ELF-1 (cell line): ENCODE measurements around the gene MED13L.
A peak's percentile ranks its signal among the peaks of the same experiment; 100 is the strongest.

Source experiments
- DNase-seq: peaks from one replicate; pipeline ENCODE4 v3.0.0-alpha.2; 2016; ENCODE audit warnings: low read depth, low spot score

MED13L gene

DNA sequence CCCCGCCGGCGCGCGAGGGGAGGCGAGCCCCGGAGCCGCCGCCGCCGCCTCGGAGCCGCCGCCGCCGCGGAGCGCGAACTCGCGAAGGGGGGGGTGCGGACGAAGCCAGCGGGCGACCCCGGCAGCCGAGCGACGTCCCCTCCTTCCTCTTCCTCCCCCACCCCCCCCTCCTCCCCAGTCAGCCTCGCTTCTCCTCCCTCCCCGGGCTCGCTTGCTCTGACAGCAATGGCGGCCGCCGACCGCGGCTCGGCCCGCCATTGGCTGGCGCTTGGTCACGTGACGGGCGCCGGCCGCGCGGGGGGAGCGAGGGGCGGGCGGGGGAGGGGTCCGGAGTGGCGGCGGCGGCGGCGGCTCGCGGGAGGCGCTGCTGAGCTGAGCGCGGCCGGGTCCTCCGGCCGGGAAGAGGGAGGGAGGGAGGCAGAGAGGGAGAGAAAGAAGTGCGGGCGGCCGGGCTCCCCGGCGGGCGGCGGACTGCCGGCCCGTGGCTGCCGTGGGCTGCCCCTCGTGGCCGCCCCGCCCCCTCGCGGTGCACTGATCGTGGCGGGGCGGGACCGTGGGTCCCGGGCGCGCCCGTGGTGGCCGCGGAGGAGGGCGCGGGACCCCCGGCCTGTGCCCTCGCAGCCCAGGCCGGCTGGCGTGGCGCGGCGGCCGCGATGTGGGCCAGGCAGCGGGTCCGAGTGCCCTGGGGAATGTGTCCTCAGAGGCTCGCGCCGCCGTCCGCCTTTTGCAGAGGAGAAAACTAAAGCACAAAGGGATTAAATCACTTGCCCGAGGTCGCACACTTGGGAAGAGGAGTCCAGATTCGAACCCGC, at the start of gene MED13L:
MED13L (minus strand) TSS at position 227 of the 812 bp plus-strand sequence. CDS start 562 bp downstream, outside the sequence.
- DNase-seq = peak; percentile 80

DNA sequence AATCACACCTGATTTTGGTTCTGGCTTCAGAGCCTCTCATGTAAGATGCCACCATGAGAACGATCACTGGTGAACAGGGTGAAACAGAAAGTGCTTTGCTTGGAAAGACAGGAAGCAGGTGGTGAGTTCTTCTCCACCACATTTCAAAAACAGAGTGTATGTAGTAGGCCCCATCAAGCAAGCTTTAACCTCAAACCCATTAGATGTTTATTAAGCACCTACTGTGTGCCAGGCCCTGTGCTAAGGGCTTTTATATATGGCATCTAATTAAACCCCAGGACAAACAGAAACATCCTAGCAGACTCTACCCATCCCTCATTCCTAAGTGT, 47.8 kb upstream of the MED13L start:
- no peak for DNase-seq

DNA sequence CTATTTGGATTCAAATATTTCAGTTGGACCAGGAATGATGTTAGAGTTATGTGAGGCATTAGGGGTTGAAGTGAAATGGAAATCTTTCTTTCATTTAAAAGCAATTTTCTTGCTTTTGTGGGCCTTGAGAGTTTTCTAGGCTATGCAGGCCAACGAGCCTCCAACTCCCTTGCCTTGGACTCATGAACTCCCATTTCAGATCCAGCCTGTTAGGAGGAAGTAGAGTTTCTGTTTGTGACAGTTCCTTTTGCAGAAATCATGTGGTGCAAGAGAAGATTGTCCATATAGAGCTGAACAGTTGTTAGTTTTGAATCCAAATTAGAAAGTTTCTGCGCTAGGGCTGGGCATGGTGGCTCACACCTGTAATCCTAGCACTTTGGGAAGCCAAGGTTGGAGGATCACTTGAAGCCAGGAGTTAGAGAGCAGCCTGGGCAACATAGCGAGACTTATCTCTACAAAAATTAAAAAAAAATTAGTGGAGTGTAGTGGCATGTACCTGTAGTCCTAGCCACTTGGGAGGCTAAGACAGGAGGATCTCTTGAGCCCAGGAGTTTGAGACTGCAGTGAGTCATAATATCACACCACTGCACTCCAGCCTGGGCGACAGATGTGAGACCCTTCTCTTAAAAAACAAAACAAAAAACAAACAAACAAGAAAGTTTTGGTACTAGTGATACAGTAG, 47.3 kb upstream of the MED13L start:
- no peak for DNase-seq

DNA sequence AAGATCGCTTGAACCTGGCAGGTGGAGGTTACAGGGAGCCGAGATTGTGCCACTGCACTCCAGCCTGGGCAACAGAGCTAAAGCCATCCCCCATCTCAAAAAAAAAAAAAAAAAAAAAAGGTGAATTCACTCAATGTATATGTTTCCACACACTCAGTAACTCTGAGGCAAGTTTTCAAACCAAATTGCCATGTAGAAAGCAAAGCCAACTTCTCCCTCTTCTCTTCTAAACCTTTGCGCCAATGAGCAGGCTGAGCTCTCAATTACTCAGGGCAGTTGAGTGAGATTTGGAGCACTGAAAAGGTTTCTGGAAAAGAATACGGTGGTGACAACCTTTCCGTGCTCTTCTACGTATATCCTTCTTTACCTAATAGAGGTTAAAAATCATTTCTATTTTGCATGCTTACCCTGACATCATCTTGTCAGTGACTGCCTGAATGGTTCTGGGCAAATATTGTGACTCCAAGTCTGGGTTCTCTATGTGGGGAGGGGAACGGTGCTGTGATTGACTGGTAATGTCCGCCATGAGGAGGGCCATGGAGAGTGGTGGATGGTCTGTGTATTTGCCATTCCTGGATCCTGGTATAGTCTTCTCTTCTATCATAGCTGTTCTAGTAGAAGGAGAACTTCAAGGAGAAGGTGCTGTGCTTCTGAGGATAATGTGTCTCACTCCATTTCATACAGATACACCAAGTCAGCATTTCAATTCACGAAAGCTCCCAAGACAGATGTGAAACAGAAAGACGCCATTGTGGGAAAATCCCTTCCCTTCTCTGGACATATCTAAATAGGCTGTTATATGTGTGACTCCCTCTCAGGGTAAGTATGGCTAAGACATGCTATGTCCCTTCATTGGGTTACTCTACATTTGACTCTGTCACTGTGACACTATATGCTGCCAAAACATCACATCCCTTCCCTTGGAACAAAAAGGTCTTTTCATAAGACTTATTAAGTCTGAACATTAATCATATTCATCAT, 46.2 kb upstream of the MED13L start:
- DNase-seq = no peak

DNA sequence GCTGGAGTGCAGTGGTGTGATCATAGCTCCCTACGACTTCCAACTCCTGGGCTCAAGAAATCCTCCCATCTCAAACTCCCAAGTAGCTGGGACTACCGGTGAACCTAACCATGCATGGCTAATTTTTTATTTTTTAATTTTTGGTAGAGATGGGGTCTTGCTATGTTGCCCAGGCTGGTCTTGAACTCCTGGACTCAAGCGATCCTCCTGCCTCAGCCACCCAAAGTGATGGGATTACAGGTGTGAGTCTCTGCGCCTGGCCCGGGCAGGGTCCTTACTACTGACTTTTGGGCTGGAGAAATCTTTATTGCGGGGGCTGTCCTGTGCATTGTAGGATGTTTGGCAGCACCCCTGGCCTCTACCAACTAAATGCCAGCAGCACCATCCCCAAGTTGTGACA, 44.4 kb upstream of the MED13L start:
- no peak for DNase-seq

DNA sequence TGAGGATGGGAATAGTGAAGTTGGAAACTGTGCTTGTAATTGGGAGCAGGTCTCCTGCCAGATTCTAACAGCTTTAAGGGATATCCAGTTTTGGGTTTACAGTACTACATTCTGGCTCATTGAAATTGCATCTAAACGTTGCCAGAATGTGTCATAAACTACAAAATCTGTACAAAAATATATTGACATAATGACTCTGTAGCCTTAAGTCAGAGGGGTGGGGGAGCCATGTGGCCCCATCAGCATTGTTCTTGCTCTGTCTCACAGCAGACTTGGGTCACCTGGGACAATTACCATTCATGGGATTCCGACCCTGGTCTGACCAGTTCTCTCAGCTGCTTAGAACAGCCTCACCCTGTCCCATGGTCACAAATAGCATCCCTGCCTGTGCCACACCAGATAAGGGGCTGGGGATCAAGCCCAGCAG, 43.3 kb upstream of the MED13L start:
- peak; percentile 74 for DNase-seq

DNA sequence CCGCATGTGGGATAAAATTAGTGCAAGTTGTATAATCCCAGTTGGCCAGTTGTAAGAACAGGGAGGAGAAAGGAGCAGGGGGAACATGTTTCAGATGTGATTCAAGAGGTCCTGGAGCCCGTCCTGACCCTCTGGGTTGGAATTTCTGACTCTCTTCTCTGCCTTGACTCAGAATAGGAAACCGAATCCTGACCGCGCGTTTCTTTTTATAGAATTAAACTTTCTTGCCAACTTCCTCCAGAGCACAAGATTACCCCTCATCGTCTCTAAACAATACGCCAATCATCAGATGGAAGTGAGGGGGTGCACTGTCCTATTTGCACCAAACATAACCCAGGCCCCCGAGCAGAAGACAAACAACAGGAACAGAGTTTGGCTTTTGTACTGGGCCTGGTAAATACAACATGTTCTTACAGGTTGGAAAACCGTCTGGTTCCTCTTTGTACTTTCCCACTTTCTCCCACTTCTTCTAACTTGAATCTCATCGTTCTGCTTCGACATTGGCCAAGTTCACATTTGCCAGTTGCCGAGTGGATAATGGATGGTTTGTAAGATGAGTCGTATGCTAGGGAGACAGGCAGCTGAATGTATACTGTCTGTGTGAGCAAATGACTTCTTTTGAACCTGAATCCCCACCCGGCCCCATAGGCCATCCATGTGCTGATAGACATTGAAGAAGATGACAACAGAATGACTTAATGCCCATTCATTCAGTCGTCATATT, 42.6 kb upstream of the MED13L start:
- no peak for DNase-seq

DNA sequence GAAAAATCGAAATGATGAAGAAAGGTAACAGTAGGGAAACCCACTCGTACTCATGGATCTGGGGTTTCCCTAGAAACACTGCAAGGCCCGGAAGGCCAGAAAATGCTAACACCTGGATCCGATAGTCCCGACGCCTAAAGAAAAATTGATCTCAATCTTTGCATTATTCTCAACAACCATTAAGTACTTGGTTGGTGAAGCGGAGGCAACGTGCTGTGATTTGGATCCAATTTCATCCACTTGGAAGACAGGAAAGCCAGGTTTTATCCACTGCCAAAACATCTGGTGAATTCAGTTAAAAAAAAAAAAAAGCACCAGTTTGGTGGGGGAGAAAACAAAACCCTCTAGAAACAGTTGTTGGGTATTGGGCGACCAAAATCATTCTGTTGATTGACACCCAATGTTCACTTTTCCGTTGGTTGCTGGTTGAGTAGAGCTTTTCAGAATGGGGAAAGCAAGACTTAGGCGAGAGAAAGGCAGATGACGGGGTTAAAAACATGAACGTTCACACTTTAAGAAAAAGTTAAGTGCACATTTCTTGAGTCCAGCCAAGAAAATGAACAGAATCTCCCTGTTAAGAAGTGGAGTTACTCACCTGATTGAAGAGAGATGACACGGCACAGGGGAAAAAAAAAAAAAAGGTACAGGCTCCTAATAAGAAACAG, 41.9 kb upstream of the MED13L start:
- DNase-seq = no peak

DNA sequence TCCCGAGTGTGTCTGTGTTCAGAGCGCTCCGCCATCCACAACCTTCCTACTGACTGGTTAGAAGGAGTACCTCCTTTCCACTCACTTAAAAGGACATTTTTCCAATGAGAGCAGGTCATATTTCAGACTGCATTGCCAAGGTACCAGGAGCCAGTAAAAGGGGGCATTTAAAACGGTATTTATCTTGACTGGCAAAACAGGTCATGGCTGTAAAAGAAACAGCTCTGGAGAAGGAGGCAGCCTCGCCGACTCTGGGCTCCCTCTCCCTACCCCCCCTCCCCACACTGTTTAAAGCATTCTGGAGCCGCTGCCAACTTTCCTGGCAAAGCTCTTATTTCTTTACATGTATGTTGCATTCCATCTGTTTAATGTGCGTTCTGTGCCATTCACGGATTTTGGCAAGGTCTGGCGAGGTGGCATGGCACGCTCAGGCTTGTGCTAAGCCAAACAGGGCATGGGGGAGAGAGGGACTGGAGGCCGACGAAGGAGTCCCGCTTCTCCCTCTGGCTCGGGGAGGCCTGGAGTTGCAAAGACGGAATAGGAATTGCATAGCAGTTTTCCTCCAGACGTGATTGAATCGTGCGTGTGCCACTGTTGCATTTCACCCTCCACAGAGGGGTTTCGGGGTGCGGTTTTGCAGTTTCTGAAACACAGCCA, 41.2 kb upstream of the MED13L start:
- DNase-seq = no peak

DNA sequence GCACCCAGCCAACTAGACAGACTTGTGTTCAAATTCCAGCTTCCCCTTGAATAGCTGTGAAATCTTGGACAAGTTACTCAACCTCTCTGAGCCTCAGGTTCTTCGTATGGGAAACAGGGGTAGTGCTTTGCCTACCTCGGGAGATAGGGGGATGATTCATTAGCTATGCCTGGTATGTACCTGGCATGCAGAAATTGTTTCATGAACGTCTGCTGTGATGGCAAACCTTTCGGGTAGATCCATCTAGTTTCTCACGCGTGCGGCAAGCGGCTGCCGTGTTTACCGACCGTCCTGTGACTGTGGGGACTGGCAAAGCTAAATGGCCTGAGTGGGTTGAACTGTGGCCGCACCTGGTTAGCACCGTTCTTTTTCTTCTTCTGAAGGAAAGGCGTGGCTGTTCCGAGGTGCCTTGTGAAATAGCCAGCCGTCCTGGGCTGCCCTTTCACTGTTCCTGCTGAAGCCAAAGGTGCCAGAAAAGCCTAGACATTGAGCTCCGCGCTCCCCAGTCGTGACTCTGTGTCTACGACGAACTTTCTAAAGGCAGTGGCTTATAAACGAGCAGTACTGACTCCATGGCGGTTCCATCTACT, 40.6 kb upstream of the MED13L start:
- no peak for DNase-seq

DNA sequence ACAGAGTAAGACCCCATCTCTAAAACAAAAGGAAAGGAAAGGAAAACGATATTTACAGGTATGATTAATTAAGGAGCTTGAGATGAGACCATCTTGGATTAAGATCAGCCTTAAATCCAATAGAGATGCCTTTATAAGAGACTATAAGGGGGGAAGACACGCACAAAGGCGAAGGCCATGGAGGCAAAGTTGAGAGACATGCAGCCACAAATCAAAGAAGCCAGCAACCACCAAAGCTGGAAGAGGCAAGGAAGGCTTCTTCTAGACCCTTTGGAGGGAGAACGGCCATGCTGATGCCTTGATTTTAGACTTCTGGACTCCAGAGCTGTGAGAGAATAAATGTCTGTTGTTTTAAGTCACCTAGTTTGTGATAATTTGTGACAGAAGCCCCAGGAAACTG, 39.6 kb upstream of the MED13L start:
- DNase-seq = no peak

DNA sequence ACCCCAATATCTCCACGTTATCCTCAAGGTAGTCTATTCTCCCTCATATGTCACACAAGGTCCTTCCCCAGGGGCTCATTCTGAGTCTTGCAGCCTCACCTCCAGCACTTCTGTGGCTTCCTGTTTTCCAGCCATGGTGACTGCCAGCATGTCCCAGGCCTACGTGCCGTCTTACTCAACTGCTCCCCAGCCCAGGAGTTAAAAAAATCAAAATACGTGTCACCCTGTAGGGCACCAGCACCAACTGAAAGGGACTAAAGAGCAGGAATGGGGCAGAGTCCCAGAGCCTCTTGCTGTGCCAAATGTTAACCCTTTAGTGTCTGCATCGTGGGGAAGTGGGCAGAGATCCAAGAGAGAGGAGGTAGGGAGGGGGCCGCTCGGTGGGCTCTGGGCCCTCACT, 37.0 kb upstream of the MED13L start:
- DNase-seq = no peak

DNA sequence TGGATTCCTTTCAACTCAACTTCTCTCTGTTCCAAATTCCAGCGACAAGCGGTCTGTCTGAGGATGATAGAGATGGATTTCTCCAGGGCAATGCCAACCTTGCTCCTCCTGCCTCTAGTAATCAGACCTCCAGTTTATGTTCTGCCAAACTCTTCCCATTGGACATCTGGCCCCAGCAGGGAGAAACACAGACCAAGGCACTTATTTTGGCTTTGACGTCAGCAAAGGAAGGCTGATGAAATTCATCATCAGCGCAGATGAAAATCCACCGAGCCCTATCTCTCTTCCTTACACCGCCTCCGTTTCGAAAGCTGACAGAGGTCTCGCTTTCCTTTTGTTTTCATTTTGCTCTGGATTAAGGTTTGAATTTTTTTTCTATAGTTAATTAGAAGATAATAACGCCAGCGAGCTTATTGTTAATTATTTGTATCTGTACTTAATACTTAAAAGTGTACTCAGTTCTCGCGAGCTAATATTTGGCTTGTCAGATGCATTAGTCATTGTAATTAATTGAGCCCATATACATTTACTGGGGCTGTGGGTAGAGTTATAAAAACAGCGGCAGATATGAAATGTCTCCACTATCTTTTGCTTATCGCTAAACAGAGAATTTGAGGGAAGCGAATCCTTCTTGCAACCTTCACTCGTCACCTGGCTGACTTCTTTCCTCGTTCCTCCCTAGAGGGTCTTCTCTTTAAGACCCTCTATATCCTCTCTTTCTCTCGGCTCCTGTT, 35.9 kb upstream of the MED13L start:
- no peak for DNase-seq

DNA sequence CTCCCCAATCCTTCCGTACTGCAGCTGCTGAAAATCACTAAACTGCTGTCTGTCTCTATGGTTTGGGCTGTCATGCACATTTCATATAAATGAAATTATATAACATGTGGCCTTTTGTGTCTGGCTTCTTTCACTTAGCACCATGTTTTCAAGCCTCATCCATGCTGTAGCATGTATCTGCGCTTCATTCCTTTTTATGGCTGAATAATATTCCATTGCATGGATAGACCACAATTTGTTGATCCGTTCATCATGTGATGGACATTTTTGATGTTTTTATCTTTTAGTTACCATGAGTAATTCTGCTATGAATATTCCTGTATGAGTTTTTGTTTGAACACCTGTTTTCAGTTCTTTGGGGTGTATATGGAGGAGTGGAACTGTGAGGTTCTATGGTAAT, 32.6 kb upstream of the MED13L start:
- DNase-seq = no peak

DNA sequence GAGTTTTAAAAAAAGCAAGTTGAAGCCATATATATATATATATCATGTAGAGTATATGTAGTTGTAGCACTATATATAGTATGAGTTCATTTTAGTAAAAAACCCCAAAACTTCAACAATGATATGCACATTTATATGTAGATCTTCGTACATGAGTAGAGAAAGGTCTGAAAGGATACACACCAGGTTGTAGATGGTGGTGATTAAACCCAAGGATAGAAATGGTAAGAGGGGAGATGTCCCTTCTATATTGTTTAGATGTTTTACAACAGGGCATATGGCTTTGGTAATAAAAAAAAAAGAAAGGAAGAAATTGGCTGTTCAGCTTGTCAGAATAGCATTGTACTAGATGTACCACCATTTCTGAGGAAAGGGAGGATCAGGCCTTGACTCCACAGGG, 31.9 kb upstream of the MED13L start:
- no peak for DNase-seq

DNA sequence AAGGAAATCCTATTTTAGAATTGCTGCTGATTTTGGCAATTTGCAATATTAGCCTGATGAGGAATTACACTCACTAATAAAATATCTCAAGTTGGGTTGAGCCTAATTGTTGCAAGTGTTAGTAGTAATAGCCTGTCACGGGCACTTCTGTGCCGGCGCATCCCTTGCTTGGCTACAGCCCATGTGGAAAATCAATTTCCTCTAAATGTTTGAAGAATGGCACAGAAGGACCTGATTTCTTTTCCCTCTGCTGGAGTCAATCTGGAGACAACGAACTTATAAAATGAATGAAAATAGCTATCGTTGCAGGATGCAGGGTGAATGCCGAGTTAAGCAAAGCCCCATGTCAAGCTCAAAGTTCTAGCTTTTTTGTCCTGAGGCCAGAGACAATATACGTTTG, 31.2 kb upstream of the MED13L start:
- no peak for DNase-seq

DNA sequence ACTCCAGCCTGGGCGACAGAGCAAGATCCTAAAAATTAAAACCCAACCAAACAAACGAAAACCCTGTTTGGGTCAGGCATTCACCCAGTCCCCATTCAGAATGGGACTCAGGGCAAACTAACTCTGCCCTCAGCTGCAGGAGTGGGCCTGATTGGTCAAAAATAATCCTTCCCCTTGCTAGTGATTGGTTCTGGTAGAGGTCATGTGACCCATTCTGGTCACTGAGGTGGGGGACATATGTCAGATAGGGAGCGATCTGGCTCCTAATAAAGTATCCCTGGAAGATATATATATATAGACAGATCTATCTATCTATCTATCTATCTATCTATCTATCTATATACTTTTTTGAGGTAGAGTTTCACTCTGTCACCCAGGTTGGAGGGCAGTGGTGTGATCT, 29.5 kb upstream of the MED13L start:
- no peak for DNase-seq

DNA sequence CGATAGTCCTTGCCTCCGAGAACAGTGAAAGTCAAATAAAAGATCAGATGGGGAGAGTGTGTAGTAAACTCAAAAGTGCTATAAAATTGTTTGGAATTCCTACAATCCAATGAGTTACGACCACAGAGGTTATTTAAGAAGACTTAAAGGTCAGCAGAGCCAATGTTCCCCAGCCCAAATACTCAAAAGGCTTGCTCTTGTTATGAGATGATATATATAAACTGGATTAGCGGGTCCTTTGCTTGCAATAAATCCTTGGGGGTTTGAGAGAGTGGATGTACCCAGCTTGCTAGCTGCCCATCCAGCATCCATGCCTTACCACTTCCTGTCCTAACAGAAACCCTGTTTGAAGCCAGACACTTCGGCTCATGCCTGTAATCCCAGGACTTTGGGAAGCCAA, 29.0 kb upstream of the MED13L start:
- DNase-seq = no peak

DNA sequence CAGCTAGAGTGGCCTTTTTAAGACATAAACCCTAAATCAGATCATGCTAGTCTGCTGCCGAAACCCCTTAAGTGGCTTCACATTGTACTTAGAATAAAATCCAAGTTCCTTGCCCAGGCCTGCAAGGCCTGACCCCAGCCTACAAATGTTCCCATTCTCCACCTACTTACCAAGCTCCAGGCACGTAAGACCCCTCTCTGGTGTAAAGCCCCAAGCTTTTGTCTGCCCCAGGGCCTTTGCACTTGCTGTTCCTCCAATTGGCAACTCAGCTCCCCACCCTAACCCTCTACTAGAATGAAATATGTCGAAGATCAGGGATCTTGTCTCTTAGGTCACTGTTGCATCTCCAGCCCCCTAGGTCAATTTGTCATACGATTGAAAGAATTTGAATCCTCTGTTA, 27.1 kb upstream of the MED13L start:
- DNase-seq = no peak
